CD4-positive, alpha-beta T cell (primary cell): ENCODE results near the gene NMBR. TPM values are rescaled to one million over a fixed set of nuclear protein-coding genes. Genes with fewer than 3 reads are reported as not detected.
"Not testable (repeated sequence)": the region's sequence is repeated elsewhere in the genome, so short reads cannot be mapped to it uniquely, and the experiment has no call there.

ENCODE experiments used
- ATAC-seq: fragments of 200-7000 bp; cut with Tn5 transposase; one replicate; pipeline ENCODE4 v1.10.0; 2022; ENCODE audit warnings: mild to moderate bottlenecking; ENCODE audit not compliant: poor library complexity
- CTCF ChIA-PET: fragments of 350-600 bp; sonication (Branson Sonifier 250); formaldehyde crosslinking; loops from one replicate; lab custom pipeline; 2021; ENCODE audit warnings: antibody characterized with exemption, inconsistent platforms; lab: Charles Lee
- POLR2A ChIA-PET: fragments of 350-600 bp; sonication (Branson Sonifier 250); formaldehyde crosslinking; loops from one replicate; lab custom pipeline; 2021; ENCODE audit warnings: antibody characterized with exemption, inconsistent platforms; lab: Charles Lee
- DNase-seq, 14 experiments: peaks; one replicate each; pipeline ENCODE4 v3.0.0-alpha.2; 2013 to 2020; ENCODE audit warnings: mixed read lengths in 2 of 14
- H3K27ac ChIP-seq, 2 donors: one replicate each; pipeline versions ENCODE4 v1.5.1 to v1.7.0; 2013; ENCODE audit warnings: low read length in 2 of 2, low read depth in 1 of 2, mild to moderate bottlenecking in 1 of 2
- H3K27me3 ChIP-seq, 2 experiments: 1 replicate in 1 of 2; 2 replicates in 1 of 2; pipeline versions ENCODE4 v1.6.1 to v1.7.0; 2013; ENCODE audit warnings: low read length in 2 of 2, control low read depth in 1 of 2, mild to moderate bottlenecking in 1 of 2, moderate library complexity in 1 of 2; ENCODE audit not compliant: insufficient read depth in 2 of 2, control insufficient read depth in 1 of 2
- H3K36me3 ChIP-seq: one replicate; pipeline ENCODE4 v1.6.1; 2013; ENCODE audit warnings: low read length, control low read depth; ENCODE audit not compliant: insufficient read depth
- H3K4me1 ChIP-seq: one replicate; pipeline ENCODE4 v1.6.1; 2013; ENCODE audit warnings: low read length, control low read depth; ENCODE audit not compliant: insufficient read depth
- H3K4me3 ChIP-seq: one replicate; pipeline ENCODE4 v1.5.1; 2013; ENCODE audit warnings: mild to moderate bottlenecking, low read length, moderate library complexity
- H3K9me3 ChIP-seq, 2 experiments: 1 replicate in 1 of 2; 2 replicates in 1 of 2; pipeline versions ENCODE4 v1.6.1 to v1.7.0; 2013; ENCODE audit warnings: low read length in 2 of 2, mild to moderate bottlenecking in 2 of 2, control low read depth in 1 of 2, moderate library complexity in 1 of 2; ENCODE audit not compliant: control insufficient read depth in 1 of 2, insufficient read depth in 1 of 2
- H3K27ac Mint-ChIP-seq: one replicate; pipeline ENCODE4 v1.8.0; 2020; ENCODE audit warnings: mixed read lengths
- H3K27me3 Mint-ChIP-seq: one replicate; pipeline ENCODE4 v1.8.0; 2021; ENCODE audit warnings: mixed read lengths
- H3K36me3 Mint-ChIP-seq: one replicate; pipeline ENCODE4 v1.8.0; 2021; ENCODE audit warnings: low read depth, mixed read lengths
- H3K4me1 Mint-ChIP-seq: one replicate; pipeline ENCODE4 v1.8.0; 2021; ENCODE audit warnings: low read depth, mixed read lengths
- H3K4me3 Mint-ChIP-seq: one replicate; pipeline ENCODE4 v1.8.0; 2020; ENCODE audit warnings: mild to moderate bottlenecking, mixed read lengths
- H3K9me3 Mint-ChIP-seq: one replicate; pipeline ENCODE4 v1.8.0; 2020; ENCODE audit warnings: mixed read lengths
- CTCF ChIP-seq: fragments of 200-600 bp; IDR thresholded peaks from one replicate; pipeline ENCODE4 v1.8.0; 2022; ENCODE audit warnings: antibody characterized with exemption, mild to moderate bottlenecking
- intact Hi-C, 2 experiments: fragments of 100-400 bp; cut with DNase I in 1 of 2; cut with micrococcal nuclease in 1 of 2; formaldehyde crosslinking; loops; one replicate each; pipeline versions ENCODE4 v1.15.1 to v1.9.0; 2023 to 2025; cut with DNase I, micrococcal nuclease
- total RNA-seq, 174 experiments: library from RNA in 2 of 174; stranded (reverse) in 2 of 174; gene quantifications; one replicate each; pipeline ENCODE4 v1.2.3 and lab custom pipeline; 2021 to 2026

NMBR gene
- total RNA-seq, 2 experiments from 2014 or later: not detected

GRCh38 chr6:142074516-142074915, 72.4 kb downstream of the NMBR start:
- H3K36me3 Mint-ChIP-seq: no peaks in the 10 kb centered on the region
- H3K4me3 Mint-ChIP-seq: no peak overlapping the region
- intact Hi-C loops: no loop called here
- Histone ChIP-seq H3K27me3 (no peaks in the 10 kb centered on the region), H3K4me3 (no peak overlapping the region), H3K4me1 (peaks cover 4% of the 10 kb centered on the region), H3K9me3 (no peaks in the 10 kb centered on the region), H3K36me3 (no peaks in the 10 kb centered on the region), H3K27ac (no peak overlapping the region)
- H3K4me1 Mint-ChIP-seq: peaks cover 7% of the 10 kb centered on the region
- no peak for ATAC-seq
- ChIA-PET POLR2A (no interaction called here), CTCF (interaction anchor here (0.9 kb wide), 1 partner anchor 9 kb away, joined by 3 read pairs; no protein-coding TSS in a partner anchor)
- TF ChIP-seq CTCF: no peak
- H3K9me3 Mint-ChIP-seq: peaks cover 5% of the 10 kb centered on the region
- no peak overlapping the region for H3K27ac Mint-ChIP-seq
- H3K27me3 Mint-ChIP-seq: peaks cover 20% of the 10 kb centered on the region
- DNase-seq: no peak

GRCh38 chr6:142071981-142072380, 74.9 kb downstream of the NMBR start:
- ChIA-PET CTCF (no interaction called here), POLR2A (no interaction called here)
- Histone ChIP-seq H3K27me3 (peaks cover 0 to 9% of the 10 kb centered on the region in 2 experiments), H3K4me1 (peaks cover 4% of the 10 kb centered on the region), H3K36me3 (no peaks in the 10 kb centered on the region), H3K9me3 (no peaks in the 10 kb centered on the region), H3K27ac (no peak overlapping the region), H3K4me3 (no peak overlapping the region)
- DNase-seq (no peak), ATAC-seq (no peak)
- H3K4me3 Mint-ChIP-seq: no peak overlapping the region
- H3K4me1 Mint-ChIP-seq: peaks cover 7% of the 10 kb centered on the region
- H3K27me3 Mint-ChIP-seq: peaks cover 30% of the 10 kb centered on the region
- H3K9me3 Mint-ChIP-seq: peaks cover 5% of the 10 kb centered on the region
- TF ChIP-seq CTCF: no peak
- H3K36me3 Mint-ChIP-seq: no peaks in the 10 kb centered on the region
- intact Hi-C loops: no loop called here
- no peak overlapping the region for H3K27ac Mint-ChIP-seq

GRCh38 chr6:142068416-142068815, 78.5 kb downstream of the NMBR start:
- Histone ChIP-seq H3K27me3 (peaks cover 0 to 11% of the 10 kb centered on the region in 2 experiments), H3K36me3 (no peaks in the 10 kb centered on the region), H3K9me3 (no peaks in the 10 kb centered on the region), H3K4me1 (no peaks in the 10 kb centered on the region), H3K4me3 (no peak overlapping the region), H3K27ac (no peak overlapping the region)
- Mint-ChIP-seq H3K4me3 (no peak overlapping the region), H3K36me3 (no peaks in the 10 kb centered on the region), H3K27me3 (peaks cover 38% of the 10 kb centered on the region), H3K4me1 (no peaks in the 10 kb centered on the region), H3K27ac (no peak overlapping the region), H3K9me3 (peaks cover 5% of the 10 kb centered on the region)
- no peak for TF ChIP-seq CTCF
- CTCF ChIA-PET: no interaction called here
- intact Hi-C loops: no loop called here
- no peak for ATAC-seq
- POLR2A ChIA-PET: no interaction called here
- no peak for DNase-seq

GRCh38 chr6:142062861-142063260, 84.1 kb downstream of the NMBR start:
- not testable (repeated sequence) for ATAC-seq

More at GRCh38 chr6:142062861-142063260, 84.1 kb downstream of the NMBR start:
- intact Hi-C loops, H3K4me3 ChIP-seq, H3K4me3 Mint-ChIP-seq, DNase-seq, H3K27me3 ChIP-seq, H3K36me3 Mint-ChIP-seq, H3K27ac Mint-ChIP-seq, H3K4me1 Mint-ChIP-seq, H3K27ac ChIP-seq, H3K9me3 ChIP-seq, H3K9me3 Mint-ChIP-seq, CTCF ChIA-PET, H3K36me3 ChIP-seq, H3K4me1 ChIP-seq: not testable (repeated sequence)
- H3K27me3 Mint-ChIP-seq: peaks cover 11% of the 10 kb centered on the region
- POLR2A ChIA-PET: interaction anchor here (0.6 kb wide), 1 partner anchor 1914 kb away, joined by 3 read pairs; no protein-coding TSS in a partner anchor
